Measurements from ENCODE around the gene IQCH.

The IQCH gene

DNA sequence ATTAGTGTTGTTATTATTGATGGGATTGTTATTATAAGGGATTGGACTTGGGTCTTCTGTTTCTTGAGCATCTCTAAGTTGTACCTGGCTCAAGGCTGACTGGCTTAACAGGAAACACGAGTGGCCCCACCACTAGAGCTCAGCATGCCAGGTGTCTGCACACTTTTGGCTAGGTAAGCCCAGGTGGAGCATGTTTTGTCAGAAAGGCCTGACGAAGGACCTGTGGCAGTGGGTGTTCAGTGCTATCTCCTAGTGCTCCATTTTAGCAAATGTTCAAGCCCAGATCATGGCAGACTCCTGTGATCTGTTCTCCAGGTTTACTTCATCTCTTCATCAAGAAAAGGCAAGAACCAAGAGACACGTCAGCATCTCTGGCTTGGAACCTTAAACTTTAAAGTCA, 291.3 kb downstream of the IQCH start:
- no peak for DNase-seq

DNA sequence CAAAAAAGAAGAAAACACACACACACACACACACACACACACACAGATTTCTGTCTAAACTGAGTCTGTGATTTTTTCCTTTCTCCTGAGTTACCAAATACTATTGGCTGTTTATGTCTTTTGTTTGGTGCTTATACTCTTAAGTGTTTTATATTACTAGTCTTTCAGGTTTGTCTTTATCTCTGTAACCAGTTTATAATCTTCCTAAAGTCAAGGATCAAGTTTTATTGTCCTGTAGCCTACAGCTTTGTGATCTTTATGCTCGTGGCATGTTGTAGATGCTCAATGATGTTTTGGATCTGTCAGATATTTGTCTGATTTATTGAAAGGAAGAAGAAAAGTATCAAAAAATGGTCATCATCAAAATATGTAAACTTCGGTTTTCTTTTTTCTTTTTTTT, 292.5 kb downstream of the IQCH start:
- DNase-seq = no peak

DNA sequence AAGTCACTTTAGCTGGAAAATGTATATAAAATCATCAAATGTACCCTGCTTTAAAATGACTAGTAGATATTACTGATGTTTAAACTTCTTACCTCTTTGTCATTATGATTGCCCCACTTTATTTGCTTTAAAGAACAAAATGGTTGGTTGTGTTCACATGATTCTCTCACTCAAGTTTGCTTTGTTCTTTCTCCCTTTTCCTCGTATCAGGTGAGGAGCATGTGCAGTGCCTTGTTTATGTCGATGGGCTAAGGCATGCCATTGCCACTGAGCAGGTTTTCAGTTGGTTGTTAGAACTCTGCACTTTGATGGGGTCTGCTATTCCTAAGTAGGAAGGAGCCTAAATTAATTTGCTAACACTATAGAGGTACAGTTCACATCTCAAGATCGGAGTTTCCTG, 293.2 kb downstream of the IQCH start:
- DNase-seq = no peak

DNA sequence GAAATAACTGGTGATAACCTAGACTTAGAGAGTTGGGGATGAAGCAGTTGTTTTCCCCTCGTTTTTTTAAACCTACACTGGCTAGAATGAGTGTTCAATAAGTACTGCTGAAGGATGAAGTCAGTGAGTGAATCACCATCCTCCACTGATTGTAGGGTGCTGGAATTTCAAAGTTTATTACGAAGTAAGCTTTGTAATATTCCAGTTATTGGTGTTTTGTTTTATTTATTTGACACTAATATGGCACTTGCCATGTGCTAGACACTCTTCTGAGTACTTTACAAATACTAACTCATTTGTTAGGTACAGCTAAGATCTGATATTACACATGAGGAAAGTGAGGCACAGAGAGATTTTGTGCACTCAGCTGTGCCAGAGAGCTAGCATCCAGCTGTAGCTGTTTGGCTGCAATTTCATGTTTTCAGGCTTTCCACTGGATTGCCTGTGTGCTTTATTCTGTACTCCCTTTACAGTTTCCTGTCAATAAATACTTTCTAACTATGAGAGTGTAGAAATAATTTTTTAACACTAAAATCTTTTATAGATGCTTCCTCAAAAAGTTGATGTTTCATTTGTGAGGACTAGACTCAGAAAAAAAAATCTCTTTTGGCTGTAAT, 293.8 kb downstream of the IQCH start:
- DNase-seq = peak; percentile 57

DNA sequence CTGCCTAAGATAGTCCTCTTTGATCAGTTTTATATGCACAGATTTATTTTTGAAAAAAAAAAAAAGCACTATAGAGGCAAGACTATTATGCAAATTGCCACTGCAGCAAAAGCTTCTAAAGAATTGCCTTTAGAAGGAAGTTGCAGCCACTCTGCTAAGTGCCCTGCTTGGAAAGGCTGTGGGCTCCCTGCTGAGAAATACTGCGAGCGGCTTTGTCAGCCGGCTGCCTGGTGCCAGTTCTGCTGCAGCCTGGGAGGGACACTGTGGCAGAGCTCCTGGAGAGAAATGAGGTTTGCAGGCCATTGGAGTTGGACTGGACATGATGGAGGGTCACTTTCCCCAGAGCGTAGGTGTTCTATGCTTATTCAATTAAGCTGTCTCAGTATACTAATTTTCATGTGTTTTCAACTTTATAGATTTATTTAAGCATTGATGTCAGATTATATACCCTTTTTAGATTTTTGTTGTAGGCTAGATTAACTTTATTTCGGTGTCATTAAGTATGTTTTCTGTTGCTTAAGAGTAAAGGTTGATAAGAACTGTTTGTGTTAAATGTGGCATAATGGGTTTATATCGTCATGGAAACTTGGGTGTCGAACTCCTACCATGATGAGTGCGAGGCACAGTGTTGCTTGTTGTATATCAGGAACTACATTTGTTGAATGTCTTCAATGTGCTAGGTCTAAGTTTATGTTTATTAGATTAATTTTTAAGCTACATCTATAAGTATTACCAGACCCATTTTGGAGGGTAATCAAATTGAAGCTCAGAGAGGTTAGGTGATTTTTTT, 294.5 kb downstream of the IQCH start:
- peak; percentile 20 for DNase-seq

DNA sequence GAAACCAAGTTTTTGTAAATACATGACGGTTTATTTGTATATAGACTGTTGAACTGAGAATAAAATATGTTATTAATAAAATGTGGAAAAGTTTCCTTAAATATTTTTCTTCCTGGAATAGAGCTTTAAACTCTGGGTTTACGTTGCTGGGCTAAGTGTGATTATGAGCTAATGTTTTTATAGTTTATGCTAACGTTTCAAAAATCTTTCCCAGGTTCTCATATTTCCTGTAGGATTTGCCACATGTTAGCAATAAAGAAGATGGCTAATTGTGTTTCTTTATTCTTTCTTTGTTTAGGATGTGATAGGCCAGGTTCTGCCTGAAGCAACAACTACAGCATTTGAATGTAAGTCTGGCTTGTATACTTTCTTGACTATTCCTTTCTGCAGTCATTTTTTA, 295.1 kb downstream of the IQCH start:
- peak; percentile 28 for DNase-seq

DNA sequence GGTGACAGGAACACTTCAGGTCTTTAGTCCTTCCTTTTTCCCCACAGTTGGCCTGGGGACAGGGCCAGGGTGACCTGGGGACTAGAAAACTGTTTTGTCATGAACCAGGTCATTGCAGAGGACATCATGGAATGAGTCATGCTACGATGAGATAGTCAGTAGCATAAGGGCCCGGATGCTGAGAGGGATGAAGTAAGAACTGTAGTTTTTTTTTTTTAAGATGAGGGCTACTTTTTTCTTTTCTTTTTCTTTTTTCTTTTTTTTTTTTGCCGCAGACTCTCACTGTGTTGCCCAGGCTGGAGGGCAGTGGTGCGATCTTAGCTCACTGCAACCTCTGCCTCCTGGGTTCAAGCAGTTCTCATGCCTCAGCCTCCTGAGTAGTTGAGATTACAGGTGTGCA, 295.9 kb downstream of the IQCH start:
- peak; percentile 21 for DNase-seq

DNA sequence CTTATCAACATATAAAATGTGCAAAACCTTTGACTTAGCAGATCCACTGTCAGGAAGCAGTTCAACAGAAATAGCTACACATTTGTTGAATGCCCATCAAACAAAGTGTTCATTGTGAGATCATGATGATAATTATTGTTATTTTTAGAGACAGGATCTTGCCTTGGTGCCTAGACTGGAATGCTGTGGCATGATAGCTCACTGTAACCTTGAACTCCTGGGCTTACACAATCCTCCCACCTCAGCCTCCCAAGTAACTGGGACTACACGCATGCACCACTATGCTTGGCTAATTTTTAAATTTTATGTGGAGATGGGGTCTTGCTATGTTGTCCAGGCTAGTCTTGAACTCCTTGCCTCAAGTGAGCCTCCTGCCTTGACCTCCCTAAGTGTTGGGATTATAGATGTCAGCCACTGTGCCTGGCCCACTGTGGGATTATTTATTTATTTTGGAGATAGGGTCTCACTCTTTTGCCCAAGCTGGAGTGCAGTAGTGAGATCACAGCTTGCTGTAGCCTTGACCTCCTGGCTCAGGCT, 296.7 kb downstream of the IQCH start:
- no peak for DNase-seq

Data from fibroblast of skin of right biceps (primary cell).